ENCODE measurements around the gene TNF.
A peak's percentile ranks its signal among the peaks of the same experiment; 100 is the strongest.

The TNF gene

DNA sequence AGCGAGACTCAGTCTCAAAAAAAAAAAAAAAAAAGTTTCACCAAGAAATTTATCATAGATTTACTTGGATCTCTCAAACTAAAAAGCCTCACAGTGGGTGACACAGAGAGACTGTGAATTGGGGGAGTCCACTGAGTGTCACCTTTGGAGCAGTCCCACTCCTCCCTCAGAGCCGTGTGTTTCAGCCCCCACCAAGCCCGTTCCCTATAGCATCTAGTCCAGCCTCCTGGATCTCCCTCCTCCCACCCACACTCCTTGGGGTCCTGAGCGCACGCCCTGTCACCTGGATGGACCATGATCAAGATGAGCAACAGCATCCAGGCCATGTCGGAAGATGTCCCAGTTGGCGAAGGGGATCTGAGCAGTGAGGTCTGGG lies 17.0 kb downstream of the TNF start:
- DNase-seq: no peak

DNA sequence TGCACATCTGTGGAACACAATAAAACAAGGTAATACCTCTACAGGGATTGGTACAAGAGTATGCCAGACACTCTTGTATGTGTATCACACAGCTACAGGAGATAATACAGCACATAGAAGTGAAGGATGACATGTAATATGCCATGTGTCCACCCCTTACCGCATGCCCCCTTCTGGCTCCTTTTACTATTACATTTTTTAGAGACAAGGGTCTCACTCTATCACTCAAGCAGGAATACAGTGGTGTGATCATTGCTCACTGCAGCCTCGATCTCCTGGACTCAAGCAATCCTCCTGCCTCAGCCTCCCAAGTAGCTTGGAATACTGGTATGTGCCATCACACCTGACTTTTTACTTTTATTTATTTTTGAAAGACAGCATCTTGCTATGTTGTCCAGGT lies 21.6 kb downstream of the TNF start:
- peak; percentile 9 for DNase-seq

DNA sequence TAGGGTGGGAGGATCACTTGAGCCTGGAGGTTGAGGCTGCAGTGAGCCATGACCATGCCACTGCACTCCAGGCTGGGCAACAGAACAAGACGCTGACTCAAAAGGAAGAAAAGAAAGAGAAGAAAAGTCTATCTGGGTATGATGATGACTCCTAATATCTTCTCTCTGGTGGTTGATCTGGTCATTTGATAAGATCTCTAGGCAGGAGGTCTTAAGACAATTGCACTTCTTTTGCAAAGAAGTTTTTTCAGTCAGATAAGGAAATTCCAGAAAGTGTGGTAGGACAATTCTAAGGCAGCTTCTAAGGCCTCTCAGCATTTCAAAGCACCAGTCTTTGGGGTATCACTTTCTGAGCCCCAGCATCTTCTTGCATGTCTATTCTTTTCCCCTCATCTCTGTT lies 32.0 kb downstream of the TNF start:
- DNase-seq: no peak

DNA sequence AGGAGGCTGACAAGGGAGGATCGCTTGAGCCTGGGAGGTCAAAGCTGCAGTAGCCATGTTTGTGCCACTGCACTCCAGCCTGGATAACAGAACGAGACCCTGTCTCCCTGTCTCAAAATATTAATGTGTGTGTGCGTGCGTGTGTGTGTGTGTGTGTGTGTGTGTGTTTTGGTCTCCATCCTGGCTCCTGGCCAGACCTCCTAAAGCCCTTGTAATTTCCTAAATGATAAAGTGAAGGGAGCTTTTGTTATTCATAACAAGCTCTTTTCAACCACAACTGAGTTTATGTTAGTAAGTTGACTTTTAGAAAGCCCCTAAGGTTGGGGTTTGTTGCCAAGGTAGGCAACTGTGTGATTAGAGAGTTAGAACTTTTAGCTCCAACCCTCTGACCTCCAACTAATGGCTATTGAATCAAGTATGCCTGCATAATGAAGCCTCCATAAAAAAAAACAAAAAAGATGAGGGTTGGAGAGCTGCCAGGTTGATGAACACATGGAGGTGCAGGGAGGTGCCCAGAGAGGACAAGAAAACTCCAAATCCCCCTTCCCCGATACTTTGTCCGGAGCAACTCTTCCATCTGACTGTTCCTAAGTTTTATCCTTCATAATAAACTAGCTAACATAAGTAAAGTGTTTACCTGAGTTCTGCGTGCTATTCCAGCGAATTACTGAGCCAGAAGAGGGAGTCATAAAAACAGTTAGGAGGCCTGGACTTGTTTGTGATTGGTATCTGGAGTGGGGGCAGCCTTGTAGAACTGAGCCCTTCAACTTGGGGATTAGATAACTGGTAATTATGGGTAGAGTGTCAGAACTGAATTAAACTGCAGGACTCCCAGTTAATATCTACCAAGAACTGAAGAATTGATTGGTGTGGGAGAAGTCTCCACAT lies 34.4 kb downstream of the TNF start:
- DNase-seq: peak; percentile 22

DNA sequence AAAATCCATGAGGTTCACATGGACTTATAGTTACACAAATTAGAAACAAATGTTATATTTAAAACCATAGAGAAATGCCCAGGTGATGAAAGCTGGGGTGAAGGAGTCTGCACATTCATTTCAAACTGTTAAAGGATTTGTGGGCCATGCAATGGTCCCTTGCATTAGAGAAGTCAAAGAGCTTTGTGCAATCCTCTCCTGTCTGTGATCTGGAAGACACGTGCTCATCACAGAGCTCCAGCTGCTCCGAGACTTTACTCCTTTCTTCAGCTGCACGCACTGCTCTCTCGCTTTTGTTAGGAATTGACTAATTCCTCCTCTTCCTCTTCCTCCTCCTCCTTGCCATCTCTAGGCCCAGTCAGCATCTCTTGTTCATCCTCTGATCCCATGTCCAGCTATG lies 35.6 kb downstream of the TNF start:
- no peak for DNase-seq

DNA sequence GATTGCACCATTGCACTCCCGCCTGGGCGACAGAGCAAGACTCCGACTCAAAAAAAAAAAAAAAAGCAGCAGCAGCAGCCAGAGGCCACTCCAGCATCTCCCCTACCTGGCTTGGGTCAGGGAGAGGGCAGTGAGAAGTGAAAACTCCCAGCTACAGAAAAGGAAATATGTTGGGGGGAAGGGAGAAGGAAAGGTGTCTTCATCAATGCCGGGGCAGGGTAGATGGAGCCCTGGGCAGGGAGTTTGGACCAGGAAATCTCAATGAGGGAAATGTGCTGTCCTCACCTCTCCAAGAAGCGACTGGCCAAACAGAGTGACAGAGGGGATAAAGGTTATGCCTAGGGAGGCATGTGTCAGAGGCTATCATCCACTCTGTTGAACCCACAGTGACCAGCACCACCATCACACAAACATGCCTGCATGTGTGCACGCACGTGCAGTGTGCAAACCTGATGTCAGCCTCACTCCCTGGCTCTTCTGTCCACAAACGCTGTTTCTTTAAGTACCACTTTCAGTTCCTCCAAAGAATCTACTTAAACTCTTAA lies 38.8 kb downstream of the TNF start:
- no peak for DNase-seq

DNA sequence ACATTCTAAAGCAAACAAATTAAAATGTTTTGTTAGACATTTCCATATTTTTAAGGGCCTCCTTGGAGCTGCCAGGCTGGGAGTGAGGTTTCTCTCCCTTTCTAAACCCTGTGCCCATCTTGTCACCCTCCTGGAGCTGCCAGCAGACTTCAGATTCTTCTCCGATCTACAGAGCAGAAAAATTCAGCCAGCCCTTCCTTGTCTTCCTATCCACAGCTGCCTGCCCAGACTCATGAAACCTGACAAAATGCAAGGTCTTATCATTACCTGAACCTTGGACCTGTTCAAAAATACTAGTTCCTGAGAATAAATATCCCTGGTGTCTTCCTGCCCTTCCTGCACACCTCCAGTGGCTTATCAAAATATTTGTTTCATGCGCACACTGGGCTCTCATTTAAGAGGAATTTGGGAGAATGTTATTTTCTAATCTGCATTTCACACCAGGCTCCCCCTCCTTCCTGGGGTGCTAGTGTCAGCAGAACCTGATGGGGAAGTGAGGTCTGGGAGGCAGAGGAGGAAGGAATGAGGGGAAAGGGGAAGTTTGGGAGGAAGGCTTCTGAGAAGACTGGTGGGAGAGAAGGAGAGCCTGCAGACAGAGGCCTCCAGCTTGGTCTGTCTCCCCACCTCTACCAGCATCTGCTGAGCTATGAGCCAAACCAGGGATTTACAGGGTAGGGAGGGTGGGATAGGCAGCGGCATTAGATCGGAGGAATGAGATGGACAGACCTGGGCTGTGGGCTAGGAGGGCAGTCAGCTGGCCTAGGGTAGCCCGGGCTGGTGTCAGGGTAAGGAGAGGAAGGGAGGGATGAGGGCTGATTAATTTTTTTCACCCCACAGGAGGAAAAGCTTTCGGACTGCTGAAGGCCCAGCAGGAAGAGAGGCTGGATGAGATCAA lies 39.6 kb downstream of the TNF start, which contains the start of gene AIF1:
Gene AIF1 (plus strand): TSS at position 551 of the 895 bp plus-strand sequence. CDS start 96 bp downstream, at position 647.
- no peak for DNase-seq

DNA sequence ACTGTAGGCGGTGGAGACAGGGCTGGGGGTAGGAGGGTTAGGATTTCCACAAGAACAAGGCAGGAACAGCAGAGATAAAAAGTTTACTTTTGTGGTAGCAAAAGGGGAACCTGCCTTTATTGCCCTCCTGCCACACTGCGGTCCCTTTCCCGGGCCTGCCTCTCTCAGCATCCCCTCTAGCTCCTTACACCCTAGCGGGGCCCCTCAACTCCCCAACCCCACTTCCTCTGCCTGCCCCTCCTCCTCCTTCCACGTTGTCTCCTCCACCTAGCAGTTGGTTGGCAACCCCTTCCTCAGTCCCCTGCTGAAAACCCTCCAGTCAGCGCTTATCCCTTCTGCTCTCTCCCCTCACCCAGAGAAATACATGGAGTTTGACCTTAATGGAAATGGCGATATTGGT lies 40.4 kb downstream of the TNF start:
- no peak for DNase-seq

DNA sequence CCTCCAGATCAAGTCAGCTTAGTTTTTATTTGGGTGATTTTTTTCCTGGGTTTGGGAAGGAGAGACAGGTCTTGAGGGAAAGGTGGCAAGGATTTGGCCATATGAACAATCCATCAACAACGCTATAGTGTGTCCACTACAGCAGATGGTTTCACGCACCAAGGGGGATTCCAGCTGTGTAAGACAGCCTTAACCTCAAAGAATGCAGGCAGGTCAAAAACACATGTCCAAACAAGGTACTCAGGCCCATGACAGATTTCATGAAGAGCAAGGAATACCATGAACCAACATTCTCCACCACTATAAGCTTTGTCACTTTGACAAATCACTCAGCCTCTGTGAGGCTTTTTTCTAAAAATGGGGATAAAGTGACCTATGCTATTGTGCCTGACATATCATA lies 41.6 kb downstream of the TNF start:
- no peak for DNase-seq

DNA sequence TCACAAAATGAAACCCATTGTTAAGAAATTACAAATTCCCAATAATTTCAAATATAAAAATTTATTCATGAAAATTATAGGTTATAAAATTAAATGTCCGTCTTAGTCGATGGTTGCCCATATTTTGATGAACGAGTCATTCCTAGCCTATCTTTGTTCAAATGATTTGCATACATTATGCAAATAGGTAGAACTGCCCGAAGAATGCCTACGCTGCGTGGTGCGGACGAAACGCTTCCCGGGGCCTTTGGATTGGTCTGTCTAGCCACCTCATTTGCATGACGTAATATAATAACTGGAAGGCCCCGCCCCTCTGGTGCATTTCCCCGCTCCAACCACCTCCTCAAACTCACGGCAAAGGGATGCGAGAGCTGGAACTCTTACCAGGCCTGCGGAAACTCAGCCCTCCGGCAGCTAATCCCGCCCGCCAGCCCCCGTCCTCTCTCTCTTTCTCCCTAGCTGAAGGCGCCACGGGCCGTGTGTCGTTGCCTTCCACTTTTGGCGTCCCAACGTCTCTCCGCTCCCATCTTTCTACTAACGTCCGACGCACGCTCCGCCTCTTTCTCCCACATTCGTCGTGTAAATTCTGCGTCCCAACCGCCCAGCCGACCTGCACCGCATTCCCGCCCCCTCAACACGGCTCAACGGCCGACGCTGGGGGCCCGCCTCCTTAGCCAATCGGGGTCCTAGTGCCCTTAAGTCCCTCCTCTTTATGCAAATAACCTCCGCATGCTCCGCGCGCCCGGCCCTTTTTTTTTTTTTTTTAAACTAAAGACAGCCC lies 44.6 kb downstream of the TNF start:
- DNase-seq: peak; percentile 99

DNA sequence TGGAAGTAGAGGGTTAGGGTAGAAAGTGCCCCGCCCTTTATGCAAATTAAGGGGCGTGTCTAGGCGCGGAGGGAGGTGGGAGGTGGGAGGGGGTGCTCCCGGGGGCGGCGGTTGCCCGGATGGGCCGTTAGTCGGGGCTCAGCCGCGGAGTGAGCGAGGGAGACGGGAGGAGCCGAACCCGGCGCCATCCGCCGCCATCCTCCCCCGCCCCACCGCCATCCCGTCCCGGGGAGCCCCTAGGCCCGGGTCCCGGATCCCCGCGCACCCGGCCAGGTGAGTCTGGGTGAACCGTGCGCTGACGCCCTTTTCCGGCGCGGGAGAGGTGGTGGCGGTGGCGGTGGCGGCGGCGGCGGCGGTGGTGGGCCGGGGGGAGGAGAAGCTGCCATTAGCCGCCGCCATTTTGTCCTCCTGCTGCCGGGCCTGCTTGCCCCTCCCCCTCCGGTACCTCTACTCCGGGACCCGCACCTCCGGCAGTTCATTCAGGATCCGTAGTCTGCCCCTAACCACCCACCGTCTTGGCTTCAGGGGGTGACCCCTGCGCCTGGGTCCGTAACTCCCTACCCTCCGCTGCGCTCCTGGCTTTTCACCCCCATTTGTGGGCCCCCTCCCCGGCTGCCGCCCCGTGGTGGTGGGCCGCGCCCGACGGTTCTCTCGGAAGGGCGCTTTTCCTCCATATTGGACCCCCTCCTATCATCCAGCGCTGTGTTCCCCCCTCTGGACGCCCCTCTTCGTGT lies 45.4 kb downstream of the TNF start, which contains the start of gene PRRC2A:
Gene PRRC2A (plus strand): TSS at position 130 of the 734 bp plus-strand sequence. CDS start 2,075 bp downstream, outside the sequence.
- peak; percentile 51 for DNase-seq

DNA sequence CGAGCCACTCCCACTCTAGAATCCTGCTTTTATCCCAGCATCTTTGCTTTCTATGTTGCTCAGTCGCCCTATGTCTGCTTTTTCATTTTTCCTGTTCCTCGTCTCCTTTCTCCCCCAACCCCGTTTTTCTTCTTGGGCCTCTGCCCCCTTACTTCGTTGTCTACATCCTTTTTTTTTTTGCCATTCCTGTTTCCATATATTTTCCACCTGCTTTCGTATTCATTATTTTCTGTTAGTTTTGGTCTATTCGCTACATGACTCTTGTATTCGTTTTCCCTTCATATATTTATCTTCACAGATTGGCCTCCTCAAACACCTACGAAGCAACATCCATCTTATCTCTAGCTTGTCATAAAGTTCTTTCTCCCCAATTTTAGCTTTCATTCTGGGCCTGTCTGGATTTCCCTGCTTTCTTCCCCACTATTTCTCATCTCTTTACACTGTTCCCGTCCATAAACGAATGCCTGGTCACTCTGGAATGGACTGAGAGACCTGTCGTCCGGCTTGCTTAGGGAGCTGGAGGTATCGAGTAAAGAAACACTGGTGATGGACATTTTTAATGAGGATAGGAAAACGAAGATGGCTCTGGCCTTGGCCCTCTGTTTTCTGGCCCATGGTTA lies 46.1 kb downstream of the TNF start:
- DNase-seq: no peak

DNA sequence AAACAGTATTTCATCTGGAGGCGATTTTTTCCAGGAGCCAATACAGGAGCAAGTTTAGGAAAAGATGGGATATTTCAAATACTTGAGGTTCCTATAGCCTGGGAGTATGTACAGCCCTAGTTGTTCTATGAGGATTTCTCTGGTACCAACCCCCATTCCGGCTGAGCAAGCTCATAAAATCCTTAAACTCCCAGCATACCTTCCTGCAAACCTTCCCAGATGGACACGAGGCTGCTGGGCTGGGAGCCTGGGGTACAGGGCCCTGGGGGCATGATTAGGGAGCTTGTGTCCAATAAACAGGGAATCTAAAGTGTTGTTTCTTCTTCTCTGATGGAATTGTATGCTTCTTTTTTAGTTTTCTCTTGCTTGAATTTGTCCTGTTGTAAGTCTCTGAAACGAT lies 46.6 kb downstream of the TNF start:
- DNase-seq: no peak

DNA sequence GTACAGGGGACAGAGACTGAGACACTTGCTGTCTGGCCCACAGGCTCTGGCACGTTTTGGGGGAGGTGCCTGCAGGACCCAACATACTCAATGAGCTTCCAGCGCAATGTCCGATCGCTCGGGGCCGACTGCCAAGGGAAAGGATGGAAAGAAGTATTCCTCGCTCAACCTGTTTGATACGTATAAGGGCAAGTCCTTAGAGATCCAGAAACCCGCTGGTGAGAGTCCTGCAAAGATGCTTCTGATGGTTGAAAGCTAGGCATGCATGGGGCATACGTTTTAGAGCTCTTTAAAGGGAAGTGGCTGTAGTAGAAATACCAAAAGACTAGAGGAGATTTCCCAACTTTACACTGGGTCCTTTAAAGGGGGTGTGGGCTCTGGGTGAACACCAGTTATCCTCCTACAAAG lies 47.3 kb downstream of the TNF start:
- DNase-seq: no peak

DNA sequence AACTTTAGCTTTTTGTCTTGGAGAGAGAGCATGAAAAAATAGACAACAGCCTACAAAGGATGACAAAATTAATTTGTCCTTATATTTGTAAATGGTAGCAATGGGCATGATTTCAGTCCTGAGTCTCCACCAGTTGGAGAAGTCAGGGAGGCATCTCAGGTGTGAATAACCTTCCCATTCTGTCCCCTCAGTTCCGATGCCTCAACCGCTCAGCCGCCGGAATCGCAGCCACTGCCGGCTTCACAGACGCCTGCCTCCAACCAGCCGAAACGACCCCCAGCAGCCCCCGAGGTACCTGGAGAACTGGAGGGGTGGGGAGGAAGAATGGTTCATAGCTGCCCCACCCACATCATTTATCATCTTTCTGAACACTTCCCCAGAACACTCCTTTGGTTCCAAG lies 48.7 kb downstream of the TNF start:
- no peak for DNase-seq

DNA sequence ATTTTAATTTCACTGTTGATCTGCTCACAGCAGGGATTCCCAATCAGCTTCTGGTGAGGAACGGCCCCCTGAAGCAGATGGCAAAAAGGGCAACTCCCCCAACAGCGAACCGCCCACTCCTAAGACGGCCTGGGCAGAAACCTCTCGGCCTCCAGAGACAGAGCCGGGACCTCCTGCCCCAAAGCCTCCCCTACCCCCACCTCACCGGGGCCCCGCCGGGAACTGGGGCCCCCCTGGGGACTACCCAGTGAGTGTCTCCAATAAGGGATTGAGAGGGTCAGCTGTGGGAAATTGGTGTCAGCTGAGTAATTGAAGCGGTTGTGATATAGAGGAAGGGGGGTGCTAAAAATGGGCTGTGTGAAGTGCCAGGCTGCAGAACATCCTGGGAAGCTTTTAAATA lies 51.6 kb downstream of the TNF start:
- DNase-seq: no peak

DNA sequence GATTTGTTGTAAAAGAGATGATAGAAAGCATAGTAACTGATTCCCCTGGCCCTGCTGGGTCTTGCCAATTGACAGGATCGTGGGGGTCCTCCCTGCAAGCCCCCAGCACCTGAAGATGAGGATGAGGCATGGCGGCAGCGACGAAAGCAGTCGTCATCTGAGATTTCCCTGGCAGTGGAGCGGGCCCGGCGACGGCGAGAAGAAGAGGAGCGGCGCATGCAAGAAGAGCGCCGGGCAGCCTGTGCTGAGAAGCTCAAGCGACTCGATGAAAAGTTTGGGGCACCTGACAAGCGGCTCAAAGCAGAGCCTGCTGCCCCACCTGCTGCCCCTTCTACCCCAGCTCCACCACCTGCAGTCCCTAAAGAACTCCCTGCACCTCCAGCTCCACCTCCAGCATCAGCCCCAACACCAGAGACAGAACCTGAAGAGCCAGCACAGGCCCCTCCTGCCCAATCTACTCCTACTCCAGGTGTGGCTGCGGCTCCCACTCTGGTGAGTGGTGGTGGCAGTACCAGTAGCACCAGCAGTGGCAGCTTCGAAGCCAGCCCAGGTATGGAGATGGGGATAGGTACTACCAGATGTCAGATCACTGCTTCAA lies 52.4 kb downstream of the TNF start:
- DNase-seq: no peak

All from DMS153 (cell line).